ENCODE data around the gene HNRNPUL1.

HNRNPUL1 gene

GRCh38 chr19:41235480-41235879 is 28.7 kb upstream of the HNRNPUL1 start:
- H3K36me3 ChIP-seq (ENCODE audit: insufficient read depth, low read length), result no peaks in the 10 kb centered on the region
- no peaks in the 10 kb centered on the region for H3F3A ChIP-seq (ENCODE audit: insufficient read depth, low read length)
- H4K20me1 ChIP-seq (ENCODE audit: insufficient read depth, low read length), result no peaks in the 10 kb centered on the region
- no peak overlapping the region for H3K27ac ChIP-seq (ENCODE audit: low read depth, low read length, poor library complexity, severe bottlenecking)
- no peaks in the 10 kb centered on the region for H3K9me3 ChIP-seq (ENCODE audit: low read length)
- no peaks in the 10 kb centered on the region for H3K27me3 ChIP-seq (ENCODE audit: insufficient read depth, low read length)
- no peak overlapping the region for H3K9ac ChIP-seq (ENCODE audit: low read length)
- TF ChIP-seq EZH2 (IDR thresholded peaks at IDR 0.05; ENCODE audit: borderline replicate concordance, low read length) (no peak), CTCF (IDR thresholded peaks at IDR 0.05; ENCODE audit: low read length) (no peak)
- no peaks in the 10 kb centered on the region for H3K79me2 ChIP-seq (ENCODE audit: insufficient read depth, low read length)
- no peak overlapping the region for H3K4me2 ChIP-seq (ENCODE audit: low read length)
- no peak overlapping the region for H3K4me3 ChIP-seq (ENCODE audit: low read depth, low read length, poor library complexity, severe bottlenecking)
- no peaks in the 10 kb centered on the region for H3K4me1 ChIP-seq (ENCODE audit: insufficient read depth, low read length, severe bottlenecking)
- H3K9me2 ChIP-seq (ENCODE audit: low read depth, low read length), result no peaks in the 10 kb centered on the region
- H2AFZ ChIP-seq (ENCODE audit: low read length), result no peak overlapping the region

- Histone ChIP-seq H4K20me1 (ENCODE audit: insufficient read depth, low read length) (no peaks in the 10 kb centered on the region), H3K36me3 (ENCODE audit: insufficient read depth, low read length) (no peaks in the 10 kb centered on the region), H3K4me2 (ENCODE audit: low read length) (no peak overlapping the region), H3K9ac (ENCODE audit: low read length) (no peak overlapping the region), H3K9me3 (ENCODE audit: low read length) (no peaks in the 10 kb centered on the region), H2AFZ (ENCODE audit: low read length) (no peak overlapping the region), H3K4me3 (ENCODE audit: low read depth, low read length, poor library complexity, severe bottlenecking) (no peak overlapping the region), H3K27me3 (ENCODE audit: insufficient read depth, low read length) (no peaks in the 10 kb centered on the region), H3F3A (ENCODE audit: insufficient read depth, low read length) (no peaks in the 10 kb centered on the region), H3K9me2 (ENCODE audit: low read depth, low read length) (no peaks in the 10 kb centered on the region), H3K4me1 (ENCODE audit: insufficient read depth, low read length, severe bottlenecking) (no peaks in the 10 kb centered on the region), H3K79me2 (ENCODE audit: insufficient read depth, low read length) (no peaks in the 10 kb centered on the region), H3K27ac (ENCODE audit: low read depth, low read length, poor library complexity, severe bottlenecking) (no peak overlapping the region)
- TF ChIP-seq EZH2 (IDR thresholded peaks at IDR 0.05; ENCODE audit: borderline replicate concordance, low read length) (no peak), CTCF (IDR thresholded peaks at IDR 0.05; ENCODE audit: low read length) (no peak)
These were observed 25.9 kb upstream of the HNRNPUL1 start for GRCh38 chr19:41238244-41238643.

GRCh38 chr19:41239363-41239762 is 24.8 kb upstream of the HNRNPUL1 start:
- H2AFZ ChIP-seq (ENCODE audit: low read length), result no peak overlapping the region
- H3K27ac ChIP-seq (ENCODE audit: low read depth, low read length, poor library complexity, severe bottlenecking), result no peak overlapping the region
- no peaks in the 10 kb centered on the region for H3F3A ChIP-seq (ENCODE audit: insufficient read depth, low read length)
- no peak overlapping the region for H3K4me3 ChIP-seq (ENCODE audit: low read depth, low read length, poor library complexity, severe bottlenecking)
- no peaks in the 10 kb centered on the region for H3K79me2 ChIP-seq (ENCODE audit: insufficient read depth, low read length)
- no peaks in the 10 kb centered on the region for H3K36me3 ChIP-seq (ENCODE audit: insufficient read depth, low read length)
- no peaks in the 10 kb centered on the region for H4K20me1 ChIP-seq (ENCODE audit: insufficient read depth, low read length)
- no peaks in the 10 kb centered on the region for H3K27me3 ChIP-seq (ENCODE audit: insufficient read depth, low read length)
- no peaks in the 10 kb centered on the region for H3K9me2 ChIP-seq (ENCODE audit: low read depth, low read length)
- H3K9me3 ChIP-seq (ENCODE audit: low read length), result no peaks in the 10 kb centered on the region
- no peak overlapping the region for H3K4me2 ChIP-seq (ENCODE audit: low read length)
- TF ChIP-seq CTCF (IDR thresholded peaks at IDR 0.05; ENCODE audit: low read length) (no peak), EZH2 (IDR thresholded peaks at IDR 0.05; ENCODE audit: borderline replicate concordance, low read length) (no peak)
- H3K4me1 ChIP-seq (ENCODE audit: insufficient read depth, low read length, severe bottlenecking), result no peaks in the 10 kb centered on the region
- no peak overlapping the region for H3K9ac ChIP-seq (ENCODE audit: low read length)
